Heart right ventricle (tissue), 16 donors: Measurements from ENCODE around the gene TBC1D4. TPM values are rescaled to one million over a fixed set of nuclear protein-coding genes. Genes with fewer than 3 reads are reported as not detected.

Source experiments
- ATAC-seq, 8 donors: fragments of 200-7000 bp; cut with Tn5 transposase; one replicate each; pipeline ENCODE4 v1.9.1; 2020; ENCODE audit warnings: mild to moderate bottlenecking in 8 of 8, moderate library complexity in 8 of 8, moderate number of reproducible peaks in 1 of 8
- DNase-seq, 2 donors: peaks; one replicate each; pipeline ENCODE4 v3.0.0-alpha.2; 2020
- H3K27ac ChIP-seq, 10 donors: fragments of 200-600 bp; sonication (generic) in 2 of 10; one replicate each; pipeline versions ENCODE4 v1.5.0 to v1.8.0; 2020 to 2022; ENCODE audit warnings: mild to moderate bottlenecking in 3 of 10
- H3K27me3 ChIP-seq, 7 donors: fragments of 200-600 bp; one replicate each; pipeline ENCODE4 v1.8.0; 2021 to 2022; ENCODE audit warnings: mild to moderate bottlenecking in 2 of 7
- H3K36me3 ChIP-seq, 9 donors: fragments of 200-600 bp; sonication (generic) in 1 of 9; one replicate each; pipeline versions ENCODE4 v1.5.0 to v1.8.0; 2020 to 2022; ENCODE audit warnings: mild to moderate bottlenecking in 2 of 9
- H3K4me1 ChIP-seq, 9 donors: fragments of 200-600 bp; sonication (generic) in 1 of 9; one replicate each; pipeline versions ENCODE4 v1.5.0 to v1.8.0; 2020 to 2022; ENCODE audit warnings: mild to moderate bottlenecking in 4 of 9
- H3K4me3 ChIP-seq, 10 donors: fragments of 200-600 bp; sonication (generic) in 2 of 10; one replicate each; pipeline versions ENCODE4 v1.5.0 to v1.8.0; 2020 to 2022; ENCODE audit warnings: mild to moderate bottlenecking in 7 of 10, moderate library complexity in 2 of 10
- H3K9me3 ChIP-seq, 11 donors: fragments of 200-600 bp in 10 of 11; sonication (generic) in 2 of 11; one replicate each; pipeline versions ENCODE4 v1.5.0 to v1.8.0; 2013 to 2022; ENCODE audit warnings: mild to moderate bottlenecking in 2 of 11, control low read depth in 1 of 11, moderate library complexity in 1 of 11
- CTCF ChIP-seq, 9 donors: fragments of 200-600 bp; sonication (generic) in 2 of 9; IDR thresholded peaks; one replicate each; pipeline versions ENCODE4 v1.5.0 to v1.8.0; 2021 to 2022; ENCODE audit warnings: antibody characterized with exemption in 9 of 9, mild to moderate bottlenecking in 5 of 9, moderate library complexity in 1 of 9
- WGBS, 2 donors: extraction: QIAGEN DNeasy Blood & Tissue Kit; methylation state at CpG; one replicate each; pipeline ENCODE4 v1.1.7; 2013; ENCODE audit warnings: inconsistent platforms in 1 of 2; 5-methylcytosine and 5-hydroxymethylcytosine counted together
- intact Hi-C, 10 donors: fragments of 100-400 bp; cut with DNase I; formaldehyde crosslinking; loops; one replicate each; pipeline versions ENCODE4 v1.11.1 to v1.14.2; 2022
- polyA plus RNA-seq, 2 donors: library from polyadenylated mRNA; stranded (reverse); fragments of 200-250 nt; gene quantifications; one replicate each; pipeline ENCODE4 v1.2.3, GENCODE V29; 2013
- total RNA-seq, 10 donors: library from RNA; stranded (reverse); fragmentation: NEBNext Ultra II Directional in 3 of 10; extraction: Animal tissue kit (Norgen Biotek cat#: 25700) in 3 of 10; gene quantifications; one replicate each; pipeline versions ENCODE4 v1.2.1 to v1.2.4, GENCODE V29; 2021 to 2023
- donor health status: Arrhythmogenic right ventricular cardiomyopathy.
- donor health status: ischemic (EF 13 %, LVEDD 7.1; RV severe dilation, severe dysfunction).
- donor health status: healthy with polysubstance abuse.
- donor health status: DM: no; HTN: yes; CAD: no.
- donor health status: DM: no; HTN: no; CAD: no.
- donor health status: ischemic (EF 25% LVEDD 6.9; RV normal size, moderate dysfunction).
- donor health status: ischemic (EF 25% LVEDD 5.7; RV mildly dilated, moderate dysfunction).
- donor health status: healthy.
- donor health status: DM: yes; HTN: yes; CAD: no.
- donor health status: Ischemic cardiomyopathy.
- donor health status: ischemic (EF 35%, LVEDD 5.7; RV mildly dilated, moderate dysfunction).
- donor health status: nonischemic (EF 11% LVEDD 7.7; RV severe dilation, severe dysfunction).
- donor health status: DM: yes; HTN: yes; CAD: no.
- donor health status: PGD.
- donor health status: ischemic (EF 29% LVEDD 5.4; RV normal size, mild dysfunction).
- donor health status: nonischemic (EF 23%, LVEDD 6.1; RV moderate dilation, normal function).

The TBC1D4 gene
- total and polyA plus RNA-seq, 12 donors = 10.1 to 124 (median 93.5) TPM

GRCh38 chr13:75416327-75417011 is 65.5 kb downstream of the TBC1D4 start:
- Histone ChIP-seq H3K9me3 (no peaks in the 10 kb centered on the region), H3K27ac (peak overlapping the region; percentile 32 to 80 (median 61)), H3K36me3 (no peaks in the 10 kb centered on the region), H3K27me3 (no peaks in the 10 kb centered on the region), H3K4me3 (no peak overlapping the region), H3K4me1 (peaks cover 0 to 70% (median 48%) of the 10 kb centered on the region in 9 donors)
- intact Hi-C loops = loop anchor here in 1 of 10 donors (10.0 kb wide), 1 partner anchor 58 kb away; no protein-coding TSS in a partner anchor
- WGBS, 2 donors = 27 to 40% methylated on average over 6 of the region's 6 CpGs
- ATAC-seq = peak in 2 of 8 donors; percentile 7 to 11
- no peak for TF ChIP-seq CTCF (IDR thresholded peaks at IDR 0.05)
- DNase-seq = no peak

- DNase-seq (no peak), ATAC-seq (no peak)
- H3K9me3 ChIP-seq = no peaks in the 10 kb centered on the region
- no peak for TF ChIP-seq CTCF (IDR thresholded peaks at IDR 0.05)
- H3K36me3 ChIP-seq = no peaks in the 10 kb centered on the region
- H3K27me3 ChIP-seq = no peaks in the 10 kb centered on the region
- peak overlapping the region in 9 of 10 donors; percentile 32 to 80 (median 63) for H3K27ac ChIP-seq
- H3K4me3 ChIP-seq = no peak overlapping the region
- intact Hi-C loops = loop anchor here in 1 of 10 donors (10.0 kb wide), 1 partner anchor 59 kb away; no protein-coding TSS in a partner anchor
- H3K4me1 ChIP-seq = peaks cover 0 to 62% (median 43%) of the 10 kb centered on the region in 9 donors
- 87 to 93% methylated on average over 1 of the region's 1 CpG for WGBS, 2 donors
Measured at GRCh38 chr13:75415694-75416093, 66.3 kb downstream of the TBC1D4 start.

- Histone ChIP-seq H3K4me1 (peaks cover 0 to 57% (median 42%) of the 10 kb centered on the region in 9 donors), H3K27ac (peak overlapping the region in 4 of 10 donors; percentile 14 to 77 (median 65)), H3K9me3 (no peaks in the 10 kb centered on the region), H3K4me3 (no peak overlapping the region), H3K27me3 (no peaks in the 10 kb centered on the region), H3K36me3 (no peaks in the 10 kb centered on the region)
- ATAC-seq = no peak
- WGBS, 2 donors = 81 to 82% methylated on average over 2 of the region's 2 CpGs
- no peak for TF ChIP-seq CTCF (IDR thresholded peaks at IDR 0.05)
- intact Hi-C loops = loop anchor here in 1 of 10 donors (10.0 kb wide), 1 partner anchor 60 kb away; no protein-coding TSS in a partner anchor
- no peak for DNase-seq
Measured at GRCh38 chr13:75415171-75415570, 66.8 kb downstream of the TBC1D4 start.

- H3K27me3 ChIP-seq = no peaks in the 10 kb centered on the region
- ATAC-seq (no peak), DNase-seq (no peak)
- peaks cover 0 to 48% (median 37%) of the 10 kb centered on the region in 9 donors for H3K4me1 ChIP-seq
- no peaks in the 10 kb centered on the region for H3K9me3 ChIP-seq
- WGBS, 2 donors = 85 to 89% methylated on average over 2 of the region's 2 CpGs
- H3K4me3 ChIP-seq = no peak overlapping the region
- H3K36me3 ChIP-seq = no peaks in the 10 kb centered on the region
- H3K27ac ChIP-seq = peak overlapping the region in 3 of 10 donors; percentile 4 to 77 (median 8)
- TF ChIP-seq CTCF (IDR thresholded peaks at IDR 0.05) = no peak
- intact Hi-C loops = loop anchor here in 2 of 10 donors (5.0 to 10.0 kb wide), 2 partner anchors 42 to 61 kb away; no protein-coding TSS in a partner anchor
Measured at GRCh38 chr13:75414036-75414827, 67.7 kb downstream of the TBC1D4 start.
